ENCODE data around the gene KLRC2. TPM values are rescaled to one million over a fixed set of nuclear protein-coding genes. Genes with fewer than 3 reads are reported as not detected.
"Not testable (repeated sequence)": the region's sequence is repeated elsewhere in the genome, so short reads cannot be mapped to it uniquely, and the experiment has no call there.

The KLRC2 gene
- total and polyA plus RNA-seq, 2 experiments from 2014 or later: not detected

DNA sequence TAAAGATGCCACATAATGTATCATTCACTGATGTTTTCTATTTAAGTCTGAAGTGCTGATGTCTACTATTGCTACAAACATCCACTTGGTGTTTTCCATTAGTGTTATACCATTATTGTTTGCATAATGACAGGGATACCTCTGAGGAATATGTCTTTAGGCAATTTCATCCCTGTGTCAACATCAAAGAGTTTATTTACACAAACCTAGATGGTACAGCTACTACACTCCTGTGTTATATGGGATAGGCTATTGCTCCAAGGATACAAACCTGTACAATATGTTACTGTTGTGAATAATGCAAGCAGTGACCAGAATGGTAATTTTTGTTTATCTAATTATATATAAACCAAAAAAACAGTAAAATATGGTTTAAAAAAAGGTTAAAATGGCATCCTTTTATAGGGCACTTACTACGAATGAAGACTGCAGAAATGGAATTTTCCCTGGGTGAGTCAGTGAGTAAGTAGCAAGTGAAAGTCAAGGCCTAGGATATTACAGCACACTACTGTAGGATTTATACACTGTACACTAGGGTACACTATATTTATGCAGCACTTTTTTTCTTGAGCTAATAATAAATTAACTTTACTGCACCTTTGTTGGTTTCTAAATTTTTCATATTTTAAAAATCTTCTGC, 11.4 kb downstream of the KLRC2 start:
- H3K36me3 ChIP-seq (ENCODE audit: low read depth); H3K4me3 ChIP-seq; H3K9me2 ChIP-seq (ENCODE audit: insufficient read depth); H3K9me3 ChIP-seq (ENCODE audit: low read depth); H3K9ac ChIP-seq; in situ Hi-C loops (cut with MboI); H3F3A ChIP-seq (ENCODE audit: insufficient read depth); H3K4me1 ChIP-seq (ENCODE audit: insufficient read depth); H4K20me1 ChIP-seq (ENCODE audit: insufficient read depth); H3K27ac ChIP-seq; H3K27me3 ChIP-seq (replicated peaks; ENCODE audit: insufficient read depth); H3K79me2 ChIP-seq (ENCODE audit: insufficient read depth); H3K4me2 ChIP-seq (ENCODE audit: unreplicated experiment); H2AFZ ChIP-seq: not testable (repeated sequence)
- peak; percentile 9 for DNase-seq
- 0 to 6% methylated on average over 1 of the region's 1 CpG for WGBS, 2 experiments (ENCODE audit: low coverage in 1 of 2, low lambda C conversion rate in 2 of 2, missing lambda C conversion rate in 2 of 2)

DNA sequence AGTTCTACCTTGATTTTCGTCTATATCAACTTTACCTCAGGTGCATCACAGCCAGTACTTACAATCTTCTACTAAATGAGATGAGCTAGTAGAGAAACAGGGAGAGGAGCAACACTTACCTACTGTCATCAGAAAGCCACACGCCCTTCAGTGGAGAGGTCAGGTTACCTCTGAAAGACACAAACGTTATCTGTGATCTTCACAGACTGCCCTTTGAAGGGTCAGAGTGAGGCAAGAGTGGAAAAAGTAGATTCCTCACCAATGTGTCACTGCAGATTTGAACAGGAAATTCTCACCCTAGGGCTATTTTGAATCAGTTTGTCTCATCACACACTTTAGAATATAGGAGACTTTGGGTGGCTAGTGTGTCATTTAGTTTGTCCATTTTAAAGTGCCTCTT, 13.7 kb downstream of the KLRC2 start:
- H3K4me3 ChIP-seq; H3K27ac ChIP-seq; H3K9ac ChIP-seq; H3K9me2 ChIP-seq (ENCODE audit: insufficient read depth); H3K36me3 ChIP-seq (ENCODE audit: low read depth); H3F3A ChIP-seq (ENCODE audit: insufficient read depth); DNase-seq; H3K27me3 ChIP-seq (replicated peaks; ENCODE audit: insufficient read depth); H4K20me1 ChIP-seq (ENCODE audit: insufficient read depth); H3K4me2 ChIP-seq (ENCODE audit: unreplicated experiment); H3K9me3 ChIP-seq (ENCODE audit: low read depth); H2AFZ ChIP-seq; H3K4me1 ChIP-seq (ENCODE audit: insufficient read depth); H3K79me2 ChIP-seq (ENCODE audit: insufficient read depth); in situ Hi-C loops (cut with MboI): not testable (repeated sequence)
- WGBS, 2 experiments (ENCODE audit: low coverage in 1 of 2, low lambda C conversion rate in 2 of 2, missing lambda C conversion rate in 2 of 2): 36 to 48% methylated on average over 2 of the region's 3 CpGs

DNA sequence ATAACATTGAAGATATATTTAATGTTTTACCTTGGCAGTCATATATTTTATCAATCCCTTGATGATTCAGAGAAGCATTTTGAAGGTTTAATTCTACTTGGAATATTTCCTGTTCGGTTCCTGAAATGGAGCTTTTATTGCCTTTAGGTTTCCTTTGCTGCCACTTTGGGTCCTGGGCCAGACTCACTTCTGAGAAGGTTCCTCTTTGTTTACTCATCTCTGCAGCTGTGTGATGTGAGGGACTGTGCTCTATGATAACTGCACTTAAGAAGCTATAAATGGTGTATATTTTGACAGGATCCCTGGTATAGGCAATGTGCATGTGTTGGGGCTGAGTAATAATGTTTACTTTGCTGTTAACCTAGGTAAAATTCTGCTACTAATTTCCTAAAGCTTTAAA, 15.5 kb downstream of the KLRC2 start, which contains the start of gene KLRC3:
TSS of gene KLRC3 (minus strand) at position 262 of the 400 bp plus-strand sequence. CDS start at position 217, 45 bp downstream.
- in situ Hi-C loops (cut with MboI); H2AFZ ChIP-seq; H3K4me1 ChIP-seq (ENCODE audit: insufficient read depth); DNase-seq; H3K4me3 ChIP-seq; H3K27ac ChIP-seq; H3K4me2 ChIP-seq (ENCODE audit: unreplicated experiment); H3K27me3 ChIP-seq (replicated peaks; ENCODE audit: insufficient read depth); H3K9me3 ChIP-seq (ENCODE audit: low read depth); H3K79me2 ChIP-seq (ENCODE audit: insufficient read depth); H3F3A ChIP-seq (ENCODE audit: insufficient read depth); H3K9me2 ChIP-seq (ENCODE audit: insufficient read depth); H4K20me1 ChIP-seq (ENCODE audit: insufficient read depth); H3K9ac ChIP-seq; H3K36me3 ChIP-seq (ENCODE audit: low read depth): not testable (repeated sequence)
- WGBS, 2 experiments (ENCODE audit: low coverage in 1 of 2, low lambda C conversion rate in 2 of 2, missing lambda C conversion rate in 2 of 2): 84 to 95% methylated on average over 1 of the region's 1 CpG

DNA sequence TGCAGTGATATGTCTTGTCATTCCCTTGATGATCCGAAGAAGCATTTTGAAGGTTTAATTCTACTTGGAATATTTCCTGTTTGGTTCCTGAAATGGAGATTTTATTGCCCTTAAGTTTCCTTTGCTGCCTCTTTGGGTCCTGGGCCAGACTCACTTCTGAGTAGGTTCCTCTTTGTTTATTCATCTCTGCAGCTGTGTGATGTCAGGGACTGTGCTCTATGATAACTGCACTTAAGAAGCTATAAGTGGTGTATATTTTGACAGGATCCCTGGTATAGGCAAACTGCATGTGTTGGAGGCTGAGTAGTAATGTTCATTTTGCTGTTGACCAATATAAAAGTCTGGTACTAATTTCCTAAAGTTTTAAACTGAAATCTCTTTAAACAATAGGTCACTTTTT, 26.4 kb downstream of the KLRC2 start, which contains the start of gene KLRC4:
TSS of gene KLRC4 (minus strand) at position 366 of the 400 bp plus-strand sequence. CDS start at position 184, 182 bp downstream.
- H3K27ac ChIP-seq: no peak within 1 kb of the TSS
- no peaks in the 10 kb centered on the region for H3K9me2 ChIP-seq (ENCODE audit: insufficient read depth)
- no peaks in the 10 kb centered on the region for H3K27me3 ChIP-seq (replicated peaks; ENCODE audit: insufficient read depth)
- H3K9ac ChIP-seq: no peak within 1 kb of the TSS
- no peak within 1 kb of the TSS for H3K4me3 ChIP-seq
- no peak for DNase-seq
- no peaks in the 10 kb centered on the region for H4K20me1 ChIP-seq (ENCODE audit: insufficient read depth)
- no peak within 1 kb of the TSS for H2AFZ ChIP-seq
- in situ Hi-C loops (cut with MboI): no loop called here
- H3K9me3 ChIP-seq (ENCODE audit: low read depth): no peaks in the 10 kb centered on the region
- H3K36me3 ChIP-seq (ENCODE audit: low read depth): no peaks in the 10 kb centered on the region
- H3F3A ChIP-seq (ENCODE audit: insufficient read depth): no peaks in the 10 kb centered on the region
- no peak within 1 kb of the TSS for H3K4me2 ChIP-seq (ENCODE audit: unreplicated experiment)
- no peak for TF ChIP-seq EZH2 (IDR thresholded peaks at IDR 0.05; ENCODE audit: insufficient read depth, poor library complexity, severe bottlenecking)
- no peak for TF ChIP-seq EZH2phosphoT487 (IDR thresholded peaks at IDR 0.05; ENCODE audit: insufficient read depth, low read depth)
- no peaks in the 10 kb centered on the region for H3K4me1 ChIP-seq (ENCODE audit: insufficient read depth)
- WGBS, 2 experiments (ENCODE audit: low coverage in 1 of 2, low lambda C conversion rate in 2 of 2, missing lambda C conversion rate in 2 of 2): 0% methylated on average over 1 of the region's 1 CpG
- no peaks in the 10 kb centered on the region for H3K79me2 ChIP-seq (ENCODE audit: insufficient read depth)

DNA sequence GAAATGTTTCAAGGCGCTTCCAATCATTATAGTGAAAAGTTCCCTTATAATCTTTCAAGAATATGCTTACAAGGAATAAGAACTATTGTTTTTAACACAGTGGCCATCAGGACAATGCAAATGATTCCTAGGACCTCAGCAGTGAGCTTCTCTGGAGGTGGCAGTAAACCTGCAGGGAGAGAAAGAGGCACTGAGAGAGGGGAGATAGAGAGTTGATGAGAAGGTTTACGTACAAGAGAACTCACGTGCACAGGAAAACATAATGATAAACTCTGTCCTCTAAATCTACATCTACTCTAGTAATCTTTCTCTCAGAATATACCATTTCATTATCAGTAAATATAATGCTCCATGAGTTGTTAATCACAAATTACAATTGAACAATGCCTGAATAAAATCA, 27.0 kb downstream of the KLRC2 start:
- Histone ChIP-seq H3K79me2 (ENCODE audit: insufficient read depth) (no peaks in the 10 kb centered on the region), H3K36me3 (ENCODE audit: low read depth) (no peaks in the 10 kb centered on the region), H3K27me3 (replicated peaks; ENCODE audit: insufficient read depth) (no peaks in the 10 kb centered on the region), H3K4me1 (ENCODE audit: insufficient read depth) (no peaks in the 10 kb centered on the region), H3K9me3 (ENCODE audit: low read depth) (no peaks in the 10 kb centered on the region), H3K4me2 (ENCODE audit: unreplicated experiment) (no peak overlapping the region), H3K4me3 (no peak overlapping the region), H3F3A (ENCODE audit: insufficient read depth) (no peaks in the 10 kb centered on the region), H3K9ac (no peak overlapping the region), H3K27ac (no peak overlapping the region), H3K9me2 (ENCODE audit: insufficient read depth) (no peaks in the 10 kb centered on the region), H2AFZ (no peak overlapping the region), H4K20me1 (ENCODE audit: insufficient read depth) (no peaks in the 10 kb centered on the region)
- 73 to 78% methylated on average over 3 of the region's 3 CpGs for WGBS, 2 experiments (ENCODE audit: low coverage in 1 of 2, low lambda C conversion rate in 2 of 2, missing lambda C conversion rate in 2 of 2)
- no peak for TF ChIP-seq EZH2phosphoT487 (IDR thresholded peaks at IDR 0.05; ENCODE audit: insufficient read depth, low read depth)
- no peak for TF ChIP-seq EZH2 (IDR thresholded peaks at IDR 0.05; ENCODE audit: insufficient read depth, poor library complexity, severe bottlenecking)
- DNase-seq: no peak
- in situ Hi-C loops (cut with MboI): no loop called here
